ENCODE data around the gene NECAB2. TPM values are rescaled to one million over a fixed set of nuclear protein-coding genes. Genes with fewer than 3 reads are reported as not detected.

NECAB2 gene
- total and polyA plus RNA-seq, 8 donors: 0.46 to 11.2 (median 1.7) TPM; not detected in 3

- intact Hi-C loops (cut with DNase I; ENCODE audit: low total_unique reads): no loop called here
- Histone ChIP-seq H3K9me3 (peaks cover 0 to 13% (median 12%) of the 10 kb centered on the region in 4 donors), H3K27me3 (peaks cover 0 to 3% (median 0%) of the 10 kb centered on the region in 3 donors), H3K4me3 (no peak overlapping the region), H3K36me3 (no peaks in the 10 kb centered on the region), H3K4me1 (no peaks in the 10 kb centered on the region), H3K27ac (no peak overlapping the region)
- 93 to 97% (median 95%) methylated on average over 7 to 8 of the region's 8 CpGs for WGBS, 5 donors
- DNase-seq: no peak
- TF ChIP-seq POLR2AphosphoS5 (IDR thresholded peaks at IDR 0.05) (no peak), POLR2A (IDR thresholded peaks at IDR 0.05) (no peak), CTCF (IDR thresholded peaks at IDR 0.05) (no peak), EP300 (IDR thresholded peaks at IDR 0.05) (no peak)
These were observed 13.8 kb downstream of the NECAB2 start for GRCh38 chr16:83981799-83982198.

- Histone ChIP-seq H3K4me3 (no peak overlapping the region), H3K27ac (no peak overlapping the region), H3K4me1 (no peaks in the 10 kb centered on the region), H3K9me3 (peaks cover 0 to 9% (median 6%) of the 10 kb centered on the region in 4 donors), H3K27me3 (peaks cover 0 to 3% (median 0%) of the 10 kb centered on the region in 3 donors), H3K36me3 (no peaks in the 10 kb centered on the region)
- intact Hi-C loops (cut with DNase I; ENCODE audit: low total_unique reads): no loop called here
- TF ChIP-seq EP300 (IDR thresholded peaks at IDR 0.05) (no peak), POLR2A (IDR thresholded peaks at IDR 0.05) (no peak), POLR2AphosphoS5 (IDR thresholded peaks at IDR 0.05) (no peak), CTCF (IDR thresholded peaks at IDR 0.05) (no peak)
- 62 to 70% (median 65%) methylated on average over 4 of the region's 4 CpGs for WGBS, 5 donors
- no peak for DNase-seq
These were observed 15.4 kb downstream of the NECAB2 start for GRCh38 chr16:83983491-83983890.

GRCh38 chr16:83989300-83989699, 21.3 kb downstream of the NECAB2 start:
- no peaks in the 10 kb centered on the region for H3K9me3 ChIP-seq
- H3K27ac ChIP-seq: no peak overlapping the region
- no peaks in the 10 kb centered on the region for H3K36me3 ChIP-seq
- TF ChIP-seq POLR2AphosphoS5 (IDR thresholded peaks at IDR 0.05) (no peak), CTCF (IDR thresholded peaks at IDR 0.05) (no peak), EP300 (IDR thresholded peaks at IDR 0.05) (no peak), POLR2A (IDR thresholded peaks at IDR 0.05) (no peak)
- intact Hi-C loops (cut with DNase I; ENCODE audit: low total_unique reads): no loop called here
- H3K27me3 ChIP-seq: peaks cover 0 to 48% (median 5%) of the 10 kb centered on the region in 3 donors
- WGBS, 5 donors: 57 to 65% (median 59%) methylated on average over 8 of the region's 8 CpGs
- DNase-seq: no peak
- no peaks in the 10 kb centered on the region for H3K4me1 ChIP-seq
- no peak overlapping the region for H3K4me3 ChIP-seq

- Histone ChIP-seq H3K36me3 (no peaks in the 10 kb centered on the region), H3K4me3 (no peak overlapping the region), H3K9me3 (no peaks in the 10 kb centered on the region), H3K27ac (no peak overlapping the region), H3K27me3 (peaks cover 0 to 51% (median 9%) of the 10 kb centered on the region in 3 donors), H3K4me1 (no peaks in the 10 kb centered on the region)
- intact Hi-C loops (cut with DNase I; ENCODE audit: low total_unique reads): no loop called here
- TF ChIP-seq POLR2A (IDR thresholded peaks at IDR 0.05) (no peak), POLR2AphosphoS5 (IDR thresholded peaks at IDR 0.05) (no peak), EP300 (IDR thresholded peaks at IDR 0.05) (no peak)
- no peak for DNase-seq
- WGBS, 5 donors: 88 to 94% (median 90%) methylated on average over 8 to 11 of the region's 11 CpGs
These were observed 22.4 kb downstream of the NECAB2 start for GRCh38 chr16:83990492-83990891.

- intact Hi-C loops (cut with DNase I; ENCODE audit: low total_unique reads): no loop called here
- peaks cover 0 to 5% (median 0%) of the 10 kb centered on the region in 4 donors for H3K4me1 ChIP-seq
These were observed 24.6 kb downstream of the NECAB2 start for GRCh38 chr16:83992624-83993023.

More at GRCh38 chr16:83992624-83993023, 24.6 kb downstream of the NECAB2 start:
- Histone ChIP-seq H3K9me3 (no peaks in the 10 kb centered on the region), H3K27me3 (peaks cover 0 to 69% (median 25%) of the 10 kb centered on the region in 3 donors), H3K27ac (no peak overlapping the region), H3K36me3 (no peaks in the 10 kb centered on the region), H3K4me3 (no peak overlapping the region)
- WGBS, 5 donors: 68 to 76% (median 73%) methylated on average over 6 of the region's 6 CpGs
- no peak for TF ChIP-seq CTCF (IDR thresholded peaks at IDR 0.05)
- TF ChIP-seq POLR2A (IDR thresholded peaks at IDR 0.05): no peak
- no peak for TF ChIP-seq POLR2AphosphoS5 (IDR thresholded peaks at IDR 0.05)
- TF ChIP-seq EP300 (IDR thresholded peaks at IDR 0.05): no peak
- no peak for DNase-seq

Data from stomach (tissue), 9 donors.